IMR-90 (cell line): ENCODE data around the gene CFAP43. TPM values are rescaled to one million over a fixed set of nuclear protein-coding genes. Genes with fewer than 3 reads are reported as not detected.

Source experiments
- ATAC-seq: fragments of 200-7000 bp; cut with Tn5 transposase; 2 replicates; pipeline ENCODE4 v1.9.1; 2020; ENCODE audit warnings: low read depth, mild to moderate bottlenecking, moderate library complexity
- BruUV-seq: library from RNA; stranded (reverse); fragments of 400-500 nt; replicated peaks from 2 replicates; lab custom pipeline; 2021; lab: Mats Ljungman, UMichigan
- CTCF ChIA-PET: fragments of 300-600 bp; formaldehyde crosslinking; extraction: SDS; loops from one replicate; lab custom pipeline; 2021; ENCODE audit warnings: antibody characterized with exemption; lab: Yijun Ruan, JAX
- POLR2A ChIA-PET: fragments of 300-600 bp; sonication (Branson Sonifier 250); formaldehyde crosslinking; loops from one replicate; lab custom pipeline; 2022; ENCODE audit warnings: antibody characterized with exemption; ENCODE audit not compliant: unreplicated experiment; lab: Charles Lee
- DNase-seq: peaks from one replicate; pipeline ENCODE4 v3.0.0; 2013
- H2AFZ ChIP-seq: replicated peaks from 2 replicates; pipeline ENCODE3; 2013; ENCODE audit warnings: low read length, mild to moderate bottlenecking; ENCODE audit not compliant: poor library complexity
- H2AK5ac ChIP-seq: 2 replicates; pipeline ENCODE4 v1.6.1; 2013; ENCODE audit warnings: low read depth, low read length, inconsistent platforms
- H2AK9ac ChIP-seq: replicated peaks from 2 replicates; pipeline ENCODE3; 2013; ENCODE audit warnings: mild to moderate bottlenecking, low read depth, low read length, moderate library complexity; ENCODE audit not compliant: poor library complexity
- H2BK120ac ChIP-seq: 2 replicates; pipeline ENCODE4 v1.6.1; 2013; ENCODE audit warnings: low read depth, low read length, inconsistent platforms
- H2BK15ac ChIP-seq: 3 replicates; pipeline ENCODE4 v1.6.1; 2013; ENCODE audit warnings: low read depth, low read length, inconsistent platforms
- H2BK20ac ChIP-seq: 2 replicates; pipeline ENCODE4 v1.6.1; 2013; ENCODE audit warnings: low read depth, mild to moderate bottlenecking, inconsistent platforms, low read length, moderate library complexity
- H2BK5ac ChIP-seq: 2 replicates; pipeline ENCODE4 v1.6.1; 2013; ENCODE audit warnings: mild to moderate bottlenecking, low read depth, low read length, inconsistent platforms; ENCODE audit not compliant: poor library complexity, severe bottlenecking
- H3K14ac ChIP-seq: replicated peaks from 2 replicates; pipeline ENCODE4 v1.6.1; 2013; ENCODE audit warnings: low read depth, low read length, inconsistent platforms
- H3K18ac ChIP-seq: 2 replicates; pipeline ENCODE4 v1.6.1; 2013; ENCODE audit warnings: low read depth, low read length, control low read depth
- H3K23ac ChIP-seq: 2 replicates; pipeline ENCODE4 v1.6.1; 2013; ENCODE audit warnings: low read depth, low read length, inconsistent platforms
- H3K27ac ChIP-seq: 2 replicates; pipeline ENCODE4 v1.5.1; 2013; ENCODE audit warnings: mild to moderate bottlenecking, control low read depth, low read length; ENCODE audit not compliant: insufficient read depth
- H3K27me3 ChIP-seq: 2 replicates; pipeline ENCODE4 v1.6.1; 2013; ENCODE audit warnings: low read length; ENCODE audit not compliant: control insufficient read depth, insufficient read depth
- H3K36me3 ChIP-seq: 2 replicates; pipeline ENCODE4 v1.6.1; 2013; ENCODE audit warnings: low read length, mixed read lengths; ENCODE audit not compliant: control insufficient read depth, insufficient read depth
- H3K4ac ChIP-seq: 2 replicates; pipeline ENCODE4 v1.6.1; 2013; ENCODE audit warnings: low read depth, low read length, inconsistent platforms
- H3K4me1 ChIP-seq: 2 replicates; pipeline ENCODE4 v1.6.1; 2013; ENCODE audit warnings: low read length, mixed read lengths; ENCODE audit not compliant: control insufficient read depth, insufficient read depth
- H3K4me2 ChIP-seq: 2 replicates; pipeline ENCODE4 v1.6.1; 2013; ENCODE audit warnings: low read depth, mild to moderate bottlenecking, control low read depth, low read length, moderate library complexity
- H3K4me3 ChIP-seq: 2 replicates; pipeline ENCODE4 v1.5.1; 2013; ENCODE audit warnings: low read depth, mild to moderate bottlenecking, control low read depth, low read length, moderate library complexity; ENCODE audit not compliant: insufficient read depth
- H3K56ac ChIP-seq: 2 replicates; pipeline ENCODE4 v1.6.1; 2013; ENCODE audit warnings: low read length, inconsistent platforms; ENCODE audit not compliant: insufficient read depth; ENCODE audit errors: extremely low read depth
- H3K79me1 ChIP-seq, 2 experiments: 2 replicates each; pipeline ENCODE4 v1.6.1; 2013; ENCODE audit warnings: low read length in 2 of 2, inconsistent platforms in 1 of 2, low read depth in 1 of 2
- H3K9ac ChIP-seq: 2 replicates; pipeline ENCODE4 v1.6.1; 2013; ENCODE audit warnings: low read depth, low read length, control low read depth
- H3K9me1 ChIP-seq: 2 replicates; pipeline ENCODE4 v1.6.1; 2013; ENCODE audit warnings: low read length, inconsistent platforms; ENCODE audit not compliant: insufficient read depth
- H3K9me3 ChIP-seq: 2 replicates; pipeline ENCODE4 v1.6.1; 2013; ENCODE audit warnings: low read length; ENCODE audit not compliant: control insufficient read depth, insufficient read depth
- H4K20me1 ChIP-seq: 2 replicates; pipeline ENCODE4 v1.6.1; 2013; ENCODE audit warnings: low read length, inconsistent platforms; ENCODE audit not compliant: insufficient read depth
- H4K5ac ChIP-seq: 2 replicates; pipeline ENCODE4 v1.6.1; 2013; ENCODE audit warnings: mild to moderate bottlenecking, low read depth, low read length, control low read depth
- H4K8ac ChIP-seq, 2 experiments: 2 replicates each; pipeline ENCODE4 v1.6.1; 2013; ENCODE audit warnings: low read depth in 2 of 2, low read length in 2 of 2, control low read depth in 1 of 2, inconsistent platforms in 1 of 2
- H4K91ac ChIP-seq: 2 replicates; pipeline ENCODE4 v1.6.1; 2013; ENCODE audit warnings: low read depth, low read length, inconsistent platforms; ENCODE audit not compliant: insufficient read depth
- CTCF ChIP-seq: conservative IDR thresholded peaks from 2 replicates; pipeline ENCODE4 v1.5.1; 2012; ENCODE audit warnings: mild to moderate bottlenecking, low read depth, low read length, improper control_type of control experiment
- FOS ChIP-seq: fragments of 150-350 bp; IDR thresholded peaks from 2 replicates; pipeline ENCODE4 v1.6.1; 2016; ENCODE audit warnings: low read depth, low read length
- MAFK ChIP-seq: IDR thresholded peaks from 2 replicates; pipeline ENCODE4 v1.6.1; 2012; ENCODE audit warnings: low read depth, low read length, improper control_type of control experiment
- POLR2A ChIP-seq: IDR thresholded peaks from 2 replicates; pipeline ENCODE4 v1.6.1; 2012; ENCODE audit warnings: mild to moderate bottlenecking, low read depth, low read length
- RCOR1 ChIP-seq: IDR thresholded peaks from 2 replicates; pipeline ENCODE4 v1.6.1; 2012; ENCODE audit warnings: mild to moderate bottlenecking, low read length, improper control_type of control experiment; ENCODE audit not compliant: insufficient replicate concordance
- SMC3 ChIP-seq: fragments of 150-350 bp; IDR thresholded peaks from 2 replicates; pipeline ENCODE4 v1.6.1; 2016; ENCODE audit warnings: low read depth, mild to moderate bottlenecking, antibody characterized with exemption, low read length, moderate library complexity
- dilution Hi-C: fragments of 300-500 bp; cut with HindIII; formaldehyde crosslinking; loops from one replicate; pipeline ENCODE4 v1.14.3; 2018; ENCODE audit warnings: low sequenced_read_pairs; ENCODE audit not compliant: unreplicated experiment
- in situ Hi-C: fragments of 300-500 bp; cut with MboI; formaldehyde crosslinking; loops from 3 replicates; pipeline ENCODE4 v1.14.3; 2019; ENCODE audit warnings: low sequenced_read_pairs, inconsistent platforms, mixed read lengths
- intact Hi-C: fragments of 100-400 bp; cut with micrococcal nuclease; formaldehyde crosslinking; loops from 2 replicates; pipeline ENCODE4 v1.10.0; 2022
- polyA plus RNA-seq, 3 experiments: library from polyadenylated mRNA; depleted of rRNA; stranded (reverse); fragments of >200 nt; gene quantifications; 2 replicates each; pipeline ENCODE4 v1.2.3, GENCODE V29; 2012; ENCODE audit warnings: low replicate concordance in 1 of 3
- total RNA-seq: library from RNA; depleted of rRNA; stranded (reverse); fragments of >200 nt; gene quantifications from 2 replicates; pipeline ENCODE4 v1.2.3, GENCODE V29; 2012

The CFAP43 gene
- total and polyA plus RNA-seq, 2 of the 4 experiments (the other 2 are of a cell fraction), result under 0.01 to 0.05 TPM

GRCh38 chr10:104242545-104242944, 10.4 kb upstream of the CFAP43 start:
- Histone ChIP-seq H3K18ac (no peak overlapping the region), H3K56ac (no peak overlapping the region), H3K36me3 (no peaks in the 10 kb centered on the region), H2BK120ac (no peak overlapping the region), H3K4me3 (no peak overlapping the region), H4K91ac (no peak overlapping the region), H4K5ac (no peak overlapping the region), H2AK5ac (no peak overlapping the region), H3K9ac (no peak overlapping the region), H4K8ac (no peak overlapping the region), H3K27me3 (peaks cover 14% of the 10 kb centered on the region), H3K9me3 (no peaks in the 10 kb centered on the region; the same call in 1 of the 2 replicates), H2AK9ac (no peak overlapping the region), H3K79me1 (no peaks in the 10 kb centered on the region), H3K23ac (no peak overlapping the region), H2BK20ac (no peak overlapping the region), H3K4me1 (no peaks in the 10 kb centered on the region), H3K4me2 (no peak overlapping the region), H2BK15ac (no peak overlapping the region), H4K20me1 (no peaks in the 10 kb centered on the region), H2BK5ac (no peak overlapping the region), H2AFZ (no peak overlapping the region), H3K9me1 (no peaks in the 10 kb centered on the region), H3K4ac (no peak overlapping the region), H3K27ac (no peak overlapping the region), H3K14ac (no peak overlapping the region)
- ChIA-PET POLR2A (no interaction called here), CTCF (no interaction called here)
- in situ Hi-C loops, result no loop called here
- dilution Hi-C loops, result no loop called here
- ATAC-seq (no peak), DNase-seq (no peak)
- TF ChIP-seq RCOR1 (no peak), FOS (no peak), SMC3 (no peak), CTCF (no peak), MAFK (no peak), POLR2A (no peak)
- BruUV-seq, result no TSS peak
- intact Hi-C loops, result no loop called here
